HG02798 (cell line): ENCODE data around the gene EPB41.
"Not testable (repeated sequence)": the region's sequence is repeated elsewhere in the genome, so short reads cannot be mapped to it uniquely, and the experiment has no call there.

Experiments
- ATAC-seq: cut with Tn5 transposase; IDR thresholded peaks from one replicate; pipeline ENCODE4 v1.9.1; 2021; ENCODE audit warnings: mild to moderate bottlenecking; ENCODE audit not compliant: unreplicated experiment, poor library complexity

EPB41 gene

GRCh38 chr1:28925350-28925891, 11.1 kb downstream of the EPB41 start:
- no peak for ATAC-seq

- ATAC-seq: peak; percentile 87
These were observed 12.4 kb downstream of the EPB41 start for GRCh38 chr1:28926629-28927265.

GRCh38 chr1:28927266-28927647, 12.9 kb downstream of the EPB41 start:
- no peak for ATAC-seq

GRCh38 chr1:28927648-28928313, 13.4 kb downstream of the EPB41 start:
- no peak for ATAC-seq

GRCh38 chr1:28928314-28928941, 14.1 kb downstream of the EPB41 start:
- no peak for ATAC-seq

GRCh38 chr1:28933277-28933676, 18.9 kb downstream of the EPB41 start:
- no peak for ATAC-seq

GRCh38 chr1:28933918-28934317, 19.5 kb downstream of the EPB41 start:
- no peak for ATAC-seq

- ATAC-seq: no peak
These were observed 20.3 kb downstream of the EPB41 start for GRCh38 chr1:28934676-28935075.

- ATAC-seq: no peak
These were observed 20.9 kb downstream of the EPB41 start for GRCh38 chr1:28935293-28935692.

GRCh38 chr1:28936094-28936493, 21.7 kb downstream of the EPB41 start:
- no peak for ATAC-seq

- no peak for ATAC-seq
These were observed 22.2 kb downstream of the EPB41 start for GRCh38 chr1:28936528-28936927.

GRCh38 chr1:28943581-28943980, 29.2 kb downstream of the EPB41 start:
- ATAC-seq: not testable (repeated sequence)

- no peak for ATAC-seq
These were observed 35.6 kb downstream of the EPB41 start for GRCh38 chr1:28950006-28950405.

GRCh38 chr1:28950449-28950848, 36.1 kb downstream of the EPB41 start:
- ATAC-seq: no peak

GRCh38 chr1:28954126-28954726, 39.9 kb downstream of the EPB41 start:
- no peak for ATAC-seq

GRCh38 chr1:28956038-28956464, 41.7 kb downstream of the EPB41 start:
- no peak for ATAC-seq

- not testable (repeated sequence) for ATAC-seq
These were observed 47.9 kb downstream of the EPB41 start for GRCh38 chr1:28962114-28962831.

GRCh38 chr1:28965271-28965870, 51.0 kb downstream of the EPB41 start:
- no peak for ATAC-seq

GRCh38 chr1:28966617-28967016, 52.2 kb downstream of the EPB41 start:
- no peak for ATAC-seq
